Measurements from ENCODE around the gene TM6SF1. TPM values are rescaled to one million over a fixed set of nuclear protein-coding genes. Genes with fewer than 3 reads are reported as not detected.

TM6SF1 gene
- total and polyA plus RNA-seq, 4 donors: 4.7 to 15.6 (median 12.3) TPM

DNA sequence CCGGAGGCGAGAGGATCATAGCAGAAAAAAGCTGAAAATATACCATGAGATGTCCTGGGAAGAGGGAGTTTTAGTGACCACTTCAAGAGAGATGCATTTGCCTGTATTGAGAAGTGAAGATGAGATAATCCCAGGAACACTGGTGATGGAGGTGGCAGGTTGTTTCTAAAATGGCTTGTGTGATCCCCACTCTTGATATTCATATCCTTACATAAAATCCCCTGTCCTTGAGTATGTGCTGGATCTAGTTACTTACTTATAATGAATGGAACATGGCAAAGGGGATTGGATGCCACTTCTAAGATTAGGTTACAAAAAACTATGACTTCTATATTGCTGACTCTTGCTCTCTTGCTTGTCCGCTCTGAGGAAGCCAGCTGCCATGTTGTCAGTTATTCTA is 78.1 kb downstream of the TM6SF1 start:
- 100% methylated on average over 3 of the region's 3 CpGs for WGBS (ENCODE audit: insufficient coverage)
- no peak overlapping the region for H3K27ac ChIP-seq (ENCODE audit: low read depth, low read length)
- H3K36me3 ChIP-seq (ENCODE audit: control insufficient read depth, insufficient read depth, low read length): peaks cover 6% of the 10 kb centered on the region
- no peaks in the 10 kb centered on the region for H3K27me3 ChIP-seq (ENCODE audit: control insufficient read depth, insufficient read depth, low read length)
- no peaks in the 10 kb centered on the region for H3K4me1 ChIP-seq (ENCODE audit: control insufficient read depth, insufficient read depth, low read length)
- H3K9me3 ChIP-seq (ENCODE audit: control insufficient read depth, insufficient read depth, low read length): no peaks in the 10 kb centered on the region
- no peak overlapping the region for H3K4me3 ChIP-seq (ENCODE audit: low read depth, low read length)
- no peak for DNase-seq (ENCODE audit: low read depth in 4 of 6, low spot score in 6 of 6)

Small RNA genes within 50 kb of the gene (small RNA-seq; reads per million reads assigned to genes)
- gene MIR4515 (ENCODE audit: low replicate concordance): not detected

Other genes with a start within 250 kb of the TM6SF1 start
- gene HOMER2, start 154.9 kb upstream of the TM6SF1 start, total RNA-seq: 10 to 100 TPM; 29.6 to 36.0 TPM
- 10 to 100 TPM; 22.4 to 25.9 TPM for gene HOMER2, start 154.9 kb upstream of the TM6SF1 start, polyA plus RNA-seq (ENCODE audit: insufficient read length in 2 of 2)
- gene RAMAC, start 121.4 kb upstream of the TM6SF1 start, total RNA-seq: 10 to 100 TPM; 26.8 to 35.5 TPM
- 10 to 100 TPM; 31.8 to 35.6 TPM for gene RAMAC, start 121.4 kb upstream of the TM6SF1 start, polyA plus RNA-seq (ENCODE audit: insufficient read length in 2 of 2)
- 10 to 100 TPM; 11.3 to 18.6 TPM for gene C15orf40, start 96.0 kb upstream of the TM6SF1 start, total RNA-seq
- gene C15orf40, start 96.0 kb upstream of the TM6SF1 start, polyA plus RNA-seq (ENCODE audit: insufficient read length in 2 of 2): 10 to 100 TPM; 19.8 to 20.8 TPM
- gene BTBD1, start 40.4 kb upstream of the TM6SF1 start, total RNA-seq: 100 to 1,000 TPM in 1 of 2 donors, 10 to 100 TPM in 1; 74.6 to 149 TPM
- gene BTBD1, start 40.4 kb upstream of the TM6SF1 start, polyA plus RNA-seq (ENCODE audit: insufficient read length in 2 of 2): 10 to 100 TPM; 71.0 to 86.2 TPM
- gene HDGFL3, start 100.2 kb downstream of the TM6SF1 start, total RNA-seq: 100 to 1,000 TPM in 1 of 2 donors, 10 to 100 TPM in 1; 64.2 to 113 TPM
- 100 to 1,000 TPM; 140 to 195 TPM for gene HDGFL3, start 100.2 kb downstream of the TM6SF1 start, polyA plus RNA-seq (ENCODE audit: insufficient read length in 2 of 2)
- gene BNC1, start 177.0 kb downstream of the TM6SF1 start, total RNA-seq: under 1 TPM; 0.22 to 0.69 TPM
- under 1 TPM; 0.15 to 0.17 TPM for gene BNC1, start 177.0 kb downstream of the TM6SF1 start, polyA plus RNA-seq (ENCODE audit: insufficient read length in 2 of 2)